Mucosa of descending colon (tissue), 3 donors: ENCODE measurements around the gene RLN1. TPM values are rescaled to one million over a fixed set of nuclear protein-coding genes. Genes with fewer than 3 reads are reported as not detected.
A peak's percentile ranks its signal among the peaks of the same experiment; 100 is the strongest.
"Not testable (repeated sequence)": the region's sequence is repeated elsewhere in the genome, so short reads cannot be mapped to it uniquely, and the experiment has no call there.

Experiments used
- ATAC-seq: fragments of 200-7000 bp; cut with Tn5 transposase; one replicate; pipeline ENCODE4 v1.9.1; 2020; ENCODE audit warnings: mild to moderate bottlenecking, moderate library complexity
- DNase-seq, 3 donors: peaks; one replicate each; pipeline ENCODE4 v3.0.0-alpha.2; 2020
- H3K36me3 ChIP-seq: fragments of 200-600 bp; one replicate; pipeline ENCODE4 v1.8.0; 2021; ENCODE audit warnings: low read depth, mild to moderate bottlenecking
- H3K4me1 ChIP-seq: fragments of 200-600 bp; one replicate; pipeline ENCODE4 v1.8.0; 2021; ENCODE audit warnings: low read depth, mild to moderate bottlenecking
- H3K4me3 ChIP-seq: fragments of 200-600 bp; one replicate; pipeline ENCODE4 v1.8.0; 2021; ENCODE audit warnings: mild to moderate bottlenecking
- H3K9me3 ChIP-seq: fragments of 200-600 bp; one replicate; pipeline ENCODE4 v1.8.0; 2021; ENCODE audit warnings: mild to moderate bottlenecking
- intact Hi-C, 2 donors: fragments of 100-400 bp; cut with DNase I in 1 of 2; cut with micrococcal nuclease in 1 of 2; formaldehyde crosslinking; loops; one replicate each; pipeline versions ENCODE4 v1.11.0 to v1.11.1; 2022; cut with DNase I, micrococcal nuclease
- long read RNA-seq, 2 donors: library from polyadenylated mRNA; unstranded; transcript quantifications; one replicate each; pipeline ENCODE4 v2.0.0, GENCODE V29; 2019 to 2021
- total RNA-seq, 3 donors: library from RNA; stranded (reverse); fragmentation: NEBNext Ultra II Directional in 2 of 3; extraction: Animal tissue kit (Norgen Biotek cat#: 25700) in 2 of 3; gene quantifications; one replicate each; pipeline versions ENCODE4 v1.2.1 to v1.2.4, GENCODE V29; 2021 to 2023
- TF ChIP-seq, protein P1 (sequence below): fragments of 200-600 bp; IDR thresholded peaks from one replicate; pipeline ENCODE4 v1.8.0; 2022; ENCODE audit warnings: antibody characterized with exemption, mild to moderate bottlenecking
- donor health status: DM: no; HTN: no; CAD: no; lungs with moderate emphysema.
- donor health status: DM: no; HTN: no; CAD: no.
- donor health status: DM: no; HTN: yes; CAD: no.

Gene RLN1, protein sequence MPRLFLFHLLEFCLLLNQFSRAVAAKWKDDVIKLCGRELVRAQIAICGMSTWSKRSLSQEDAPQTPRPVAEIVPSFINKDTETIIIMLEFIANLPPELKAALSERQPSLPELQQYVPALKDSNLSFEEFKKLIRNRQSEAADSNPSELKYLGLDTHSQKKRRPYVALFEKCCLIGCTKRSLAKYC
- total RNA-seq, result under 1 TPM in 1 of 3 donors, not detected in 2; 0.41 TPM
- long read RNA-seq, donor 1, result 0 reads
- long read RNA-seq, donor 2, result 0 reads

DNA sequence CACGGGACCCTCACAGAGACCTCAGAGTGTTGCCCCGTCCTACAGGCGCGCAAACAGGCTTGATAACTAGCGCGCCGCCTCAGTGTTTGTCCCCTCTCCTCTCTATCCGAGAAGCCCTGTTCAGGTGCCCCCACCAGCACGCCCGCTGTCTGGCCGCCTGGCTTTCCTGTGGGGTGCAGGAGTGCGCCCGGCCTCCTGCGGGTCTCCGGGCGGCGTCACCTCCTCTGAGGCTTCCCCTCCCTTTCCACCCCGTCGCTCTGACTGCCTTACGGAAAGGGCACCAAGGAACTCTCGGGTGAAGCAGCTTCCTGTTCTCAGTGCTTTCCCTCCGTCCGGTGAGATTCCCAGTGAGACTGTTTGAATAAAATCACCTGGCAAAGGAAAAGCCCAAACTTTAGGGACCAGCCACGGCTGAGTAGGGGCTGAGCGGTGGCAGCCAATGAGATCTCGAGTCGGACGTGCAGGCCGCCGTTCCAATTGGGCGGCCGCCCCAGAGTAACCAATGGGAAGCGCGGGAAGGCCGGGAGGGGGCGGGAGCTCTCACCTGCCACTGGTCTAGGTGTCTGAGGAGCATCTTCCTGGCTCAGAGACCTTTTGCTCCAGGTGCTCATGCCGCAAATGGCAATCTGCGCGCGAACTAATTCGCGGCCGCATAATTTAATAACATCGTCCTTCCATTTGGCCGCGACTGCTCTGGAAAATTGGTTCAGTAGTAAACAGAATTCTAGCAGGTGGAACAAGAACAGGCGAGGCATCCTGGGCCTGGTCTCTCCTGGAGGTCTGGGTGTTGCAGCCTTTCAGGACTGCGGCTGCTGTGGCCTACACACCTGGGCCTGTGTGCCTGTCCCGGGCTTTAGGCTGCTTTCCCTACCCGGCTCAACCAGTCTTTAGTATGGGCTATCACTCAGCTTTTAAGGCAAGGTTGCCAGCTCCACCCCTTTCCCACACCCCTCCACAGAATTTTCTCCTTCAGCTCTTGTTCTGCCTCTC lies at the start of gene RLN1:
RLN1 (minus strand) TSS at position 885 of the 990 bp plus-strand sequence; CDS start at position 755, 130 bp downstream.
- intact Hi-C loops, H3K36me3 ChIP-seq, H3K4me1 ChIP-seq, H3K9me3 ChIP-seq, H3K4me3 ChIP-seq: not testable (repeated sequence)
- peak; percentile 100 for ATAC-seq
- peak in 2 of 3 donors; percentile 7 to 37 for DNase-seq

DNA sequence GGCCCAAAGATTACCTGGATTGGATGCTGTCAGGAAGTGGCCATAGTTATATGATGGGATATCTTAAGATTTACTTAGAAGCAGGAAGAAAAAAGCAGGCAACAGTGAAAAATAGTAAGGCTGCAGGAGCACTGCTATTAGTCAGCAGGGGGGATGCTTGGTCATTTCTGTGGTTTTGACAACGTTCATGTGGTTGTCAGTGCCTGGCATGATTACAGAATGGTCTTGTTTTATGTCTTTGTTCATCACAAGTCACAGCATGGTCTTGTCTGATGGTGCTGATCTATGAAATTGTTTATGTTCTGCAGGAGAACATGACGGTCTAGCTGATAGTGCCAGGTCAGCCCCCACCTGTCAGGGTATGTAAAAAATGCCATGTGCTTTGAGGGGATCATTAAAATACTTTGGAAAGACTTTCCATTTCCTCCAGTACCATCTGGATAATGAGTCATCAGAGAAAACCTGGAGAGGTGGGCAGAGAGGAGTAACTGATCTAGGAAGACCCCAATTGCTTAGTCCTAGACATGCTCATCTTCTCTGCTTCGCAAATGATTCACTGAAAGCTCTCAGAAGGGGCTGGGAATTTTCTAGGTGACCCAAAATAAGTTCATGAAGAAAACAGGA lies 49.5 kb upstream of the RLN1 start:
- no peaks in the 10 kb centered on the region for H3K9me3 ChIP-seq
- ATAC-seq, result no peak
- intact Hi-C loops, result no loop called here
- no peak for DNase-seq
- H3K4me1 ChIP-seq, result no peaks in the 10 kb centered on the region
- TF ChIP-seq, protein P1, sequence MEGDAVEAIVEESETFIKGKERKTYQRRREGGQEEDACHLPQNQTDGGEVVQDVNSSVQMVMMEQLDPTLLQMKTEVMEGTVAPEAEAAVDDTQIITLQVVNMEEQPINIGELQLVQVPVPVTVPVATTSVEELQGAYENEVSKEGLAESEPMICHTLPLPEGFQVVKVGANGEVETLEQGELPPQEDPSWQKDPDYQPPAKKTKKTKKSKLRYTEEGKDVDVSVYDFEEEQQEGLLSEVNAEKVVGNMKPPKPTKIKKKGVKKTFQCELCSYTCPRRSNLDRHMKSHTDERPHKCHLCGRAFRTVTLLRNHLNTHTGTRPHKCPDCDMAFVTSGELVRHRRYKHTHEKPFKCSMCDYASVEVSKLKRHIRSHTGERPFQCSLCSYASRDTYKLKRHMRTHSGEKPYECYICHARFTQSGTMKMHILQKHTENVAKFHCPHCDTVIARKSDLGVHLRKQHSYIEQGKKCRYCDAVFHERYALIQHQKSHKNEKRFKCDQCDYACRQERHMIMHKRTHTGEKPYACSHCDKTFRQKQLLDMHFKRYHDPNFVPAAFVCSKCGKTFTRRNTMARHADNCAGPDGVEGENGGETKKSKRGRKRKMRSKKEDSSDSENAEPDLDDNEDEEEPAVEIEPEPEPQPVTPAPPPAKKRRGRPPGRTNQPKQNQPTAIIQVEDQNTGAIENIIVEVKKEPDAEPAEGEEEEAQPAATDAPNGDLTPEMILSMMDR, result no peak
- H3K4me3 ChIP-seq, result no peak overlapping the region
- no peaks in the 10 kb centered on the region for H3K36me3 ChIP-seq

DNA sequence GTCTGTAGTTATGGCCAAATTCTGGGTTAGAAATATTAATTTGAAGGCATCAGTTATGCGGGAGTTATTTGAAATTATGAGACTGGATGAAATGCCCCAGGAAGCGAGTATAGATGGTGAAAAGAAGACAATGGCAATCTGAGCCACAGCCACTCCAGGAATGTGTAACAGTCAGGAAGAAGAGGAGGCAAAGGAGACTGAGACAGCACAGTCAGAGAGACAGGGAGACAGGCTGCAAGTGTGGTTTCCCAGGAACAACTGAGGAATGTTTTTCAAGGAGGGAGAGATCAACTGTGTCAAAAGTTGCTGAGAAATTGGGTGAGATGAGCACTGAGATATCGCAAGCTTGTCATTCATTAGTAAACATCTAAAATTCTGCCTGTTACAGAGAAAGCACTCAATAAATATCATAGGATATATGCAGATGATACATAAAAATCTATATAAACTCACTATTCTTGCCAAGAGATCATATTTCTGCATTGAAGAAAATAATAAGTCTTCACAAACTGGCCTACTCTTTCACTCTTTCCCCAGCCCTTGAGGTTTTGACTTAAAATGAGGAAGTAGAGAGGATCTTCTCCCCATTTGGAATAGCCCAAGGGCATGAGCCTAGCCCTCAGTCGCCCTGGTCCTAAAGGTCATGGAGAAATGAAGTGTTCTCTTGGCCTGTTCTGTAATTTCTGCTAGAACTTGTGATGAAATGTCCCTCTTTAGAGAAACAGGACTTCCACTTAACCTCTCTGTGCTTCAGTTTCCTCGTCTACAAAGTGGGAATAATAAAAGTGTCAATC lies 48.5 kb upstream of the RLN1 start:
- Histone ChIP-seq H3K4me3 (no peak overlapping the region), H3K36me3 (no peaks in the 10 kb centered on the region), H3K4me1 (no peaks in the 10 kb centered on the region), H3K9me3 (no peaks in the 10 kb centered on the region)
- TF ChIP-seq, protein P1, result no peak
- intact Hi-C loops, result no loop called here
- DNase-seq (no peak), ATAC-seq (no peak)

DNA sequence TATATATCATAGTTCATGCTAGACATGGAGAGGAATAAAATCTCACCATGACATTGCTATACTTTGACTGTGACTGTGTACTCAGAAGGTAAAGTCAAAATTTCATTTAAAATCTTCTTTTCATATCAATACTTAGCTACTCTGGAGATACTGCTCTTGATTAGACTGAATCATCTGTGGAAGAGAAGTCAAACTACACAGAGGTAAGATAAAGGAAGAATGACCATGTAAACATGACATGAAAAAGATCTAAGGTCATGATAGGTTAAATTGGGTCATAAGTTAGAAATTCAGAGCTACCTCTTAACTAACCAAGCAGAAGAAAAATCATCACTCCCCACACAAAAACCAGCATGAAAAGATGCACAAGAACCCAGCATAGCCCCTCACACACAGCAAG lies 44.8 kb upstream of the RLN1 start:
- Histone ChIP-seq H3K36me3 (no peaks in the 10 kb centered on the region), H3K4me1 (no peaks in the 10 kb centered on the region), H3K9me3 (no peaks in the 10 kb centered on the region), H3K4me3 (no peak overlapping the region)
- intact Hi-C loops, result no loop called here
- ATAC-seq, result no peak
- TF ChIP-seq, protein P1, result no peak
- no peak for DNase-seq

DNA sequence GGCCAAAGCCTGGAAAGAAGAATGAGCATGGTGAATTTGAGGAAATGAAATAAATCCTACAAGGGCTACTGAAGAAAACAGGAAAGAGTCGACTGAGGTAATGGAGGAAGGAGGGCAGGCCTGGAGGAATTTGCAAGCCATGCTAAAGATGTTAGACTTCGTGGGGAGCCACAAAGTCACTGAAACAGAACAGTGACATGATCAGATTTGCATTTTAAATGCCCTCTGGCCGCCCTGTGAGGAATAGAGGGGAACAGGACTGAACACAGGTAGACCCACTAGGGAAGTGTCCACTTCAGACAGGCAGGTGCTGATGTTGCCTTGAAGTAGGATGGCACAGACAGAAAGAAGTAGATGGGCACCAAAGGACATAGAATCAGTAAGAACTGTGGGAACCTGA lies 42.8 kb upstream of the RLN1 start:
- H3K36me3 ChIP-seq, result no peaks in the 10 kb centered on the region
- ATAC-seq, result no peak
- H3K4me3 ChIP-seq, result no peak overlapping the region
- H3K4me1 ChIP-seq, result no peaks in the 10 kb centered on the region
- intact Hi-C loops, result no loop called here
- no peak for DNase-seq
- TF ChIP-seq, protein P1, result no peak
- no peaks in the 10 kb centered on the region for H3K9me3 ChIP-seq
